Stimulated activated CD8-positive, alpha-beta memory T cell treated with anti-CD3 and anti-CD28 coated beads, Interleukin-4, amount 100 ng/mL, for 24 hours (primary cell): ENCODE results near the gene SNAPC3.
A peak's percentile ranks its signal among the peaks of the same experiment; 100 is the strongest.

Source experiments
- DNase-seq: peaks from one replicate; pipeline ENCODE4 v3.0.0-alpha.2; 2020; ENCODE audit warnings: low read depth

SNAPC3 gene

DNA sequence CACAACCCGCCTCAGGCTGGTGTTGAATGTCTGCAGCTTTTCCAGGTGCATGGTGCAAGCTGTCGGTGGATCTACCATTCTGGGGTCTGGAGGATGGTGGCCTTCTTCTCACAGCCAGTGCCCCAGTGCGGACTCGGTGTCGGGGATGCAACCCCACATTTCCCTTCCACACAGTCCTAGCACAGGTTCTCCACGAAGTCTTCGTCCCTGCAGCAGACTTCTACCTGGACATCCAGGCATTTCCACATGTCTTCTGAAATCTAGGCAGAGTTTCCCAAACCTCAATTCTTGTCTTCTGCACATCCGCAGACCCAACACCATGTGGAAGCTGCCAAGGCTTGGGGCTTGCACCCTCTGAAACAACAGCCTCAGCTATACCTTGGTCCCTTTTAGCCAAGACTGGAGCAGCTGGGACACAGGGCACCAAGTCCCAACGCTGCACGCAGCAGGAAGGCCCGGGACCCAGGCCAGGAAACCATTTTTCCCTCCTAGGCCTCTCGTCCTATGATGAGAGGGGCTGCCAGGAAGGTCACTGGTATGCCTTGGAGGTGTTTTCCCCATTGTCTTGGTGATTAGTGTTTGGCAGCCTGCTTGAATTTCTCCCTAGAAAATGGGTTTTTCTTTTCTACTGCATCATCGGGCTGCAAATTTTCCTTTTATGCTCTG lies 69.9 kb downstream of the SNAPC3 start:
- DNase-seq: no peak

DNA sequence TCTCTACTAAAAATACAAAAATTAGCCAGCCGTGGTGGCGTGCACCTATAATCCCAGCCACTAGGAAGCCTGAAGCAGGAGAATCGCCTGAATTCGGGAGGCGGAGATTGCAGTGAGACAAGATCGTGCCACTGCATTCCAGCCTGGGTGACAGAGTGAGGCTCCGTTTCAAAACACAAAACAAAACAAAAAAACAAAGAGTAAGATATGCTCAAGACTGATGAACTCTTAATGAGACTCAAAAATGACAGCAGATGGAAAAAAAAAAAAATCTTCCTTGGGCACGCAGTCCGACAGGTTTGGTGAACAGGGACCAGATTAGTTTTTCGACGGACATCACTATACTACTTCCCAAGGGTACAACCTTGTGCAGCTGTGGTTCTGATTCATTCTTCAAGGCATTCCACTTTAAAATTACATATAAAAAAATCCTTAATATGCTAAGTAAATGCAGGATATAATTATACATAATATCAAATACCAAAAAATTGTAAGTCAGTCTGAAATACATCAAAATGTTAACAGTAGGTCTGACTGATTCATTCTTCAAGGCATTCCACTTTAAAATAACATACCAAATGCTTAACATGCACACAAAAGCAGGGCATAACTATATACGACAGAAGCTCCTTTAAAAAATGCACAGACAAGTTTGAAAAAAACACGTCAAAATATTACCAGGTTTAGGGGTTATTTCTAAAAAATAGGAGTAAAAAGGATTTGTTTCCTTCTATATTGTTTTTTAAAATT lies 75.7 kb downstream of the SNAPC3 start:
- no peak for DNase-seq

DNA sequence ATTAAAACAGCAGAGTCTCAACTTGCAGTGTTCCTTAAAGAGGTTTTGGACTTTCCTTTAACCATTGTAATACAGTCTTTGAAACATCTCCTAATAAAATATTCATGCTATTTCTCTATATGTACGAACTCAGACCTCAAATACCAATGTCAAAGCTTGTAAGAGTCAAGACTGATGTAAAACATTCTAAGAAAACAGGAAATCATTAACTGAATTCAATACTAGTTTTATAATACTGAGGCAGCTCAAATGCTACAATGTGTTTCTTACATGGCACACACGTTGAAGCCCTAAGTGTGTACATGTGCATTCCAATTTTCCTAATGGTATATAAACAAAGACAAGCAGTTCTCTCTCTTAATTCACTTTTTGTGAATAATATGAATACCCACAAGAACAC lies 76.5 kb downstream of the SNAPC3 start:
- DNase-seq: no peak

DNA sequence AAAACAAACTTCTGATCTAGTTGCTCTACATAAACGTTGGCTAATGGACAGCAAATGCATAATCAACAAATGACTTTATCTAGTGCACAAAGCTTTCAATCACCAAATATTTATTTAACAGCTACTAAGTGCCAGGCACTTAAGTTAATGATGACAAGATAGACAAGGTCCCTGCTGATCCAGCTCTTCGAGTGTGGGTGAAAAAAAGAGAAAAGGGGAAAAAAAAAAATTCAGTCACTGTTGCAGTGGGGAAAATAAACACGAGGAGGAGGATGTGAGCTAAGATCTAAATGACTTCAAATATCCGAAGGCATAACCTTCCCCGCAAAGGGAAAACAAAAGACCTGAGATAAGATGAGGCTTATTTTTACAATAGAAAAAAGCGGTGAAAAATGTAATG lies 78.5 kb downstream of the SNAPC3 start:
- no peak for DNase-seq

DNA sequence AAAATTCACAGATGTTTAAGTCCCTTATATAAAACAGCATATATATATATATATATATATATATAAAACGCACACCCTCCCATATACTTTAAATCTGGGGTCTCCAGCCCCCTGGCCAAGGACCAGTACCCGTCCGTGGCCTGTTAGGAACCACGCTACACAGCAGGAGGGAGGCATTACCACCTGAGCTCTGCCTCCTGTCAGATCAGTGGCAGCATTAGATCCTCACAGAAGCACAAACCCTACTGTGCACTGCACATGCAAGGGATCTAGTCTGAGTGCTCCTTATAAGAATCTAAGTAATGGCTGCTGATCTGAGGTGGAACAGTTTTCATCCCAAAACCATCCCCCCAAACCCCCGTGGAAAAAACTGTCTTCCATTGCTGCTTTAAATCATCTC lies 79.1 kb downstream of the SNAPC3 start:
- DNase-seq: no peak

DNA sequence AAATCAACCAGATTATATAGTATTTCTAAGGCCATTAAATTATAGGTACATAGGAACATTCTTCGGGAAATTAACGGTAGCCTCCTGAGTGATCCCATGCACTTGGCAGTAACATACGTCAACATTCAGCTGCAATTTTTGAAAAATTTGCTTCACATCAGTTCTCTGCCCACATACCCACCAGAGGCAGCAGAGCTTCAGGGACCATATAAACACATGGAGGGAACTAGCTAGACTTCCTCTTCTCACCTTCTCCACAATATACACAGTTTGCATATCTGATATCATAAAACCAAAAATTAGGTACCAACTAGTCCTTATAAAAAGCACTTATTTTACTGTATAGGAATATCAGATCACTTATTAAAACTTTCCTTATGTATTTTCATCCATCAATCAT lies 83.2 kb downstream of the SNAPC3 start:
- DNase-seq: no peak

DNA sequence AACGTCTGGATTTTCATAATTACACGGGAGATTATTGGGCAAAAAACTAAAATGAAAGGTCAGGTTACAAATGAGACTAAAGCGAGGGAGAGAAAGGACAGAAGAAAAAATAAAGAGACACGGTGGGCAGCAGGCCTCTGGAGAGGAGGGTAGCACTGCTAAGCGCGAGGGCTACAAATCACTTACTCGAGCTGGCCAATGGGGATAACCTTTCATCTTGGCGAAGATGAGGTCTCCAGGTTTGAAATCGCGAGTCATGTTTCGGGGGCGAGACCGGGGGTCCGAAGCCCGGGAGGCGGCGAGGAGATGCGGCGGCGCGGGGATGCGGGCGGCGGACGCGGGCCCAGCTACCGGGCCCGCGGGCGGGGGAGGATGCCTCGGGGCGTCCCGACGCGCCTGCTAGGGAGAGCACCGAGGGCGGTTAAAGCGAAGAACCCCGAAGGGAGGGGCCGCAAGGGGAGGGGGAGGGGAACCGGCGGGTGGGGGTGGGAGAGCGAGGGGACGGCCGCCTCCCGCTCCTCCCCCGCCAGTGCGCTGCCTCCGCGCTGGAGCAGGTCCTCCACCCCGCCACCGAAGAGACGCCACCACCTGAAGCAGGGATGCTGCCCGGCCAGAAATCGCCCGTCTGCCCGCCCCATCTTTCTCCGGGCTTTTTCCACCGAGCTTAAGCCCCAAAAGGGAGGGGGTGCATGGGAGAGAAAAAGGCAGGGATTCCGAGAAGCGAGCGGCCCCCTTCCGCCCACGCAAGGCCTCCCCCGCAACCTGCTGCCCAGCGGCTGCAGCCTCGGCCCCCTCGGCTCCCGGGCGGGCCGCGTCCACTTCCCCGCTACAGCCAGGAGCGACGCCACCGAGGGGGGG lies 87.5 kb downstream of the SNAPC3 start:
- DNase-seq: peak; percentile 50

DNA sequence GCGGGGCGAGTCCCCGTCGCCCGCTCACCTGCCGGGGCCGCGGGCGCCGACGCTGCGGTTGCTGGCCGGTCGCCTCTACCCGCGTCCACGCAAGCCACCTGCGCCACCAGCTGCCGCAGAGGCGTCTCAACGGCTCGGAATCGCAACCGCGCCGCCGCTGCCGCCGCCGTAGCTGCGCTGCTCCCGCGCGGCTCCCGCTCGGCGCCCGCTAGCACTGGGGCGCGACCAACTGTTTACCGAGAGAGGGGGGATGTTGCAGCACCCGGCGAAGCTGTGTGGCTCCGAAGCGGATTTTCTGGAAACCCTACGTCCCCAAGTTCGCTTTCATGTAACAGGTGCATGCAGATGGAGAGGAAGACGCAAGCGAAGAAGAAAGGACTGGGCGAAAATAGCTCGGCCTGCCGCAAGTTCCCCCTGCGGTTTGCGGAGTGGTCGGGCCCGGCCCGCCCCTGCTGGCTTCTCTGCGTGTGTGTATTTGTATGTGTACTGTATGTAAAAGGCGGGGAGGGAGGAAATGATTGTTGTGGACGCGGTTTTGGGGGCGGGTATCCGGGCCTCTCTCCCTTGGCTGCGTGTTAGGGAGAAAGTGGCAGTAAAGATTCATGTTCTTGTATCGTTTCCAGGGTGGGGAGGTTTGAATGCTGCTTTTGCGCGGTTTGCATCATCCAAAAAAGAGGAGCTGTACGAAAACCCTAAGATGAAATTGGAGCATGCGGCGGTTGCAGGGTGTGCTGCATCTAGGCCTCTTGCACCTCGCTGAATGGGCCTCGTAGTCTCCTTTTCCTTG lies 88.3 kb downstream of the SNAPC3 start, which contains the start of gene PSIP1:
Gene PSIP1, minus strand, starts transcription at position 182 of the 787 bp plus-strand sequence. CDS start 782 bp downstream, outside the sequence.
- peak; percentile 72 for DNase-seq
